OCI-LY3 (cell line): ENCODE measurements around the gene ZNF205.

Experiments used
- H2AFZ ChIP-seq: fragments of 200-600, 300-600 bp; shearing (Covaris generic); 2 replicates; pipeline ENCODE4 v1.6.0; 2014; ENCODE audit warnings: antibody characterized with exemption, low read depth, low read length
- H3K27ac ChIP-seq: fragments of 200-600, 300-600 bp; sonication (generic); 2 replicates; pipeline ENCODE4 v1.5.1; 2014; ENCODE audit warnings: mild to moderate bottlenecking, low read length, moderate library complexity, mixed read lengths
- H3K27me3 ChIP-seq: fragments of 200-600, 300-600 bp; sonication (generic); 2 replicates; pipeline ENCODE4 v1.6.1; 2014; ENCODE audit warnings: low read depth, low read length, mixed read lengths
- H3K36me3 ChIP-seq: fragments of 200-600, 300-600 bp; sonication (generic); replicated peaks from 2 replicates; pipeline ENCODE3; 2014; ENCODE audit warnings: low read depth, low read length, mixed read lengths
- H3K4me1 ChIP-seq: fragments of 300-600, 200-600 bp; sonication (generic); 2 replicates; pipeline ENCODE4 v1.6.1; 2014; ENCODE audit warnings: low read length, mixed read lengths
- H3K4me2 ChIP-seq: fragments of 200-600, 300-600 bp; sonication (generic); 2 replicates; pipeline ENCODE4 v1.6.1; 2014; ENCODE audit warnings: low read length, mixed read lengths
- H3K4me3 ChIP-seq: fragments of 300-600, 200-600 bp; sonication (generic); 2 replicates; pipeline ENCODE4 v1.5.1; 2014; ENCODE audit warnings: antibody characterized with exemption, mild to moderate bottlenecking, low read length, moderate library complexity
- H3K79me2 ChIP-seq: fragments of 300-600, 200-600 bp; shearing (Covaris generic); 2 replicates; pipeline ENCODE4 v1.6.1; 2014; ENCODE audit warnings: mild to moderate bottlenecking, low read length, mixed read lengths
- H3K9ac ChIP-seq: fragments of 300-600, 200-600 bp; shearing (Covaris generic); 2 replicates; pipeline ENCODE4 v1.6.0; 2014; ENCODE audit warnings: mild to moderate bottlenecking, low read length, moderate library complexity
- H3K9me3 ChIP-seq: fragments of 200-600, 300-600 bp; shearing (Covaris generic); 2 replicates; pipeline ENCODE4 v1.6.1; 2014; ENCODE audit warnings: low read length, mixed read lengths; ENCODE audit not compliant: insufficient read depth
- H4K20me1 ChIP-seq: fragments of 200-600, 300-600 bp; sonication (generic); 2 replicates; pipeline ENCODE4 v1.6.1; 2016; ENCODE audit warnings: low read length, mixed read lengths; ENCODE audit not compliant: insufficient read depth
- EZH2phosphoT487 ChIP-seq: fragments of 200-600 bp; shearing (Covaris generic); IDR thresholded peaks from 2 replicates; pipeline ENCODE4 v1.6.1; 2018; ENCODE audit warnings: antibody characterized with exemption, mixed run types, low read depth
- TF ChIP-seq, protein P1 (sequence below): fragments of 200-600, 300-600 bp; sonication (generic); IDR thresholded peaks from 2 replicates; pipeline ENCODE4 v1.5.1; 2014; ENCODE audit warnings: antibody characterized with exemption, low read length, low read depth

Gene ZNF205

DNA sequence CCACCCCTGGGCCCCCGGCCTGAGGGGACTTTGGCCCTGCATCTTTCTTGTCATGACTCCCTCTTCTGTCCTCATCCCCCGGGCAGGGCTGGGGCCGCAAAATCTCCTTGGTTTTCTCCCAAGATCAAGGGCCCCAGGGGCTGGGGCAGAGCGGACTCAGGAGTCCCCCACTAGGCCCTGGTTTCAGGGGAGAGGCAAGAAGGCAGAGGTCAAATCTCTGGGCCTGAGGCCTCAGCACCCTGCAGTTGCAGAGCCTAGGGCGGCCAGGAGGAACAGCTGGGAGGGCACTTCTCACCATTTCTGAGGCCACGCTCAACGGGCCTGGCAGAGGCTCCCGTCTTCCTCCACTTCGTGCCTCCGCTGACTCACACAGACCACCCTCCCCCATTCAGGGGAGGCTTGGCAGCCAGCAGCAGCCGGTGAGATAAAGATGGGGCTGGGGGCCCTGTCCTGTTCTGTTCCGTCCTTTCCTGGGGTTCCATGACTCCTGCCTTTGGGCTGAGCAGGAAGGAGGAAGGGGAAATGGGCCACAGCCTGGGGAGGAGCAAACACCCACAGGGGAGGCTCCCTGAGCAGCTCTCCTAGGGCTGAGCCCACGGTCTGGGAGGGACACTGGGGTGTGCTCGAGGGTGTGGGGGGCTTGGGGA lies 25.7 kb upstream of the ZNF205 start:
- Histone ChIP-seq H3K79me2 (no peaks in the 10 kb centered on the region), H3K4me1 (no peaks in the 10 kb centered on the region), H4K20me1 (no peaks in the 10 kb centered on the region), H3K27me3 (no peaks in the 10 kb centered on the region), H3K9ac (no peak overlapping the region), H3K27ac (no peak overlapping the region), H3K9me3 (no peaks in the 10 kb centered on the region), H3K4me3 (no peak overlapping the region), H3K4me2 (no peak overlapping the region), H3K36me3 (no peaks in the 10 kb centered on the region), H2AFZ (no peak overlapping the region)
- TF ChIP-seq, protein P1, sequence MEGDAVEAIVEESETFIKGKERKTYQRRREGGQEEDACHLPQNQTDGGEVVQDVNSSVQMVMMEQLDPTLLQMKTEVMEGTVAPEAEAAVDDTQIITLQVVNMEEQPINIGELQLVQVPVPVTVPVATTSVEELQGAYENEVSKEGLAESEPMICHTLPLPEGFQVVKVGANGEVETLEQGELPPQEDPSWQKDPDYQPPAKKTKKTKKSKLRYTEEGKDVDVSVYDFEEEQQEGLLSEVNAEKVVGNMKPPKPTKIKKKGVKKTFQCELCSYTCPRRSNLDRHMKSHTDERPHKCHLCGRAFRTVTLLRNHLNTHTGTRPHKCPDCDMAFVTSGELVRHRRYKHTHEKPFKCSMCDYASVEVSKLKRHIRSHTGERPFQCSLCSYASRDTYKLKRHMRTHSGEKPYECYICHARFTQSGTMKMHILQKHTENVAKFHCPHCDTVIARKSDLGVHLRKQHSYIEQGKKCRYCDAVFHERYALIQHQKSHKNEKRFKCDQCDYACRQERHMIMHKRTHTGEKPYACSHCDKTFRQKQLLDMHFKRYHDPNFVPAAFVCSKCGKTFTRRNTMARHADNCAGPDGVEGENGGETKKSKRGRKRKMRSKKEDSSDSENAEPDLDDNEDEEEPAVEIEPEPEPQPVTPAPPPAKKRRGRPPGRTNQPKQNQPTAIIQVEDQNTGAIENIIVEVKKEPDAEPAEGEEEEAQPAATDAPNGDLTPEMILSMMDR, result no peak
- no peak for TF ChIP-seq EZH2phosphoT487

DNA sequence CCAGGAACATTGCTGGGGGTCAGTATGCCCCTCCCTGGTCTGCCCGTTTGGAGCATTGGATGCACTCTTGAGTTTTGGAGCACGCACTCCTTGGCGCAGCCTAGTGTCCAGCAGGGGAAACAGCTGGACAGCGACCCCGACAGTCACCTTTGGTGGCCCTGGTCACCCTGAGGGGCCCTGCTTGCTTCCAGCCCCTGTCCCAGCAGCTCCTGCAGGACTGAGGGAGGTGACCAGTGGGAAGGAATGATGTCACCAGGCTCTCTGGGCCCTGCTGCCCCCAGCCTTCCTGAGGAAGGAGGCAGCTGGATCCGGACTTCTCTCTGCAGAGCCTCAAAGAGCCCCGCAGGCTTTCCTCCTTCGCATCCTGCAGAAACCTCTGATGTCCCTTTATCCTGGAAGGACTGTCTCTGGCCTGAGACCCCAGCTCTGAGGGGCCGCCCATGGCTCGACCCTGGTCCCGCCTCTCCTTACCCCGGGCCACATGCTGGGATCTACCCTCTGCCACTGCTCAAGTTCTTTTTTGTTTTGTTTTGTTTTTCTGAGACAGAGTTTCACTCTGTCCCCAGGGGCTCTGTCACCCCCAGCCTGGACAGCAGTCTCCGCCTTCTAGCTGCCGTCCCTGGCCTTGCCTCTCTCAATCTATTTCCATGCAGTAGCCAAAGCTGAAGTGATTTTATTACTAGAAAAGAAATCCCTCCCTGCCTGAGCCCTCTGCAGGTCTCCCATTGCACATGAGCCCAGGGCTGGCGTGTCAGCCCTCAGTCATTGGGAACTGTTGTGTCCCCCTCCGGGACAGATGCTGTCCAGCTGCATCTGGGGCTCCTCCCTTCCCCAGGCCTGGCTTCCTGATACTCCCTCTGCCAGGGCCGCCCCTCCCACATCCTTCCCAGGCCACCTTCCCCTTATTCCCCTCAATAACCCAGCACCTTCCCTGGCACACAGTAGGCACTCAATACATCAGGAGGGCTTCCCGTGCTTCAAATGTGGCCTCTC lies 24.8 kb upstream of the ZNF205 start:
- Histone ChIP-seq H3K27ac (no peak overlapping the region), H3K79me2 (no peaks in the 10 kb centered on the region), H2AFZ (no peak overlapping the region), H3K4me1 (no peaks in the 10 kb centered on the region), H3K9me3 (no peaks in the 10 kb centered on the region), H3K36me3 (no peaks in the 10 kb centered on the region), H4K20me1 (no peaks in the 10 kb centered on the region), H3K4me2 (no peak overlapping the region), H3K4me3 (no peak overlapping the region), H3K9ac (no peak overlapping the region), H3K27me3 (no peaks in the 10 kb centered on the region)
- TF ChIP-seq EZH2phosphoT487, result no peak
- TF ChIP-seq, protein P1, result peak; percentile 28; the same call in 1 of the 2 replicates

DNA sequence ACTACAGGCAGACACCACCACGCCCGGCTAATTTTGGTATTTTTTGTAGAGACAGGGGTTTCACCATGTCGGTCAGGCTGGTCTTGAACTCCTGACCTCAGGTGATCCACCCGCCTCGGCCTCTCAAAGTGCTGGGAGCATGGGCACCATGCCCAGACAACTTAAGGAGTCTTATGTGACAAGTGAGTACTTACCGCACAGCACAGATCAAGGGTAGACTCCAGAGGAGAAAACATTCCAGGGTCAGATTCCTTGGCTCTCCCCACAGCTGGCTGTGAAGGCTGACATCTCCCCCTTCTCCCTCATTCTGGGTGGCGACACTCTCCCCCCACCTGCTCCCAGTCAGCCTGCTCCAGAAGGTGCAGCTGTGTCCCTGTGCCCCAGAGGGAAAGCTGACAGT lies 23.9 kb upstream of the ZNF205 start:
- Histone ChIP-seq H3K27ac (no peak overlapping the region), H2AFZ (no peak overlapping the region), H4K20me1 (no peaks in the 10 kb centered on the region), H3K4me1 (no peaks in the 10 kb centered on the region), H3K79me2 (no peaks in the 10 kb centered on the region), H3K4me3 (no peak overlapping the region), H3K27me3 (no peaks in the 10 kb centered on the region), H3K9me3 (no peaks in the 10 kb centered on the region), H3K36me3 (no peaks in the 10 kb centered on the region), H3K9ac (no peak overlapping the region), H3K4me2 (no peak overlapping the region)
- TF ChIP-seq EZH2phosphoT487, result no peak
- TF ChIP-seq, protein P1, result no peak

DNA sequence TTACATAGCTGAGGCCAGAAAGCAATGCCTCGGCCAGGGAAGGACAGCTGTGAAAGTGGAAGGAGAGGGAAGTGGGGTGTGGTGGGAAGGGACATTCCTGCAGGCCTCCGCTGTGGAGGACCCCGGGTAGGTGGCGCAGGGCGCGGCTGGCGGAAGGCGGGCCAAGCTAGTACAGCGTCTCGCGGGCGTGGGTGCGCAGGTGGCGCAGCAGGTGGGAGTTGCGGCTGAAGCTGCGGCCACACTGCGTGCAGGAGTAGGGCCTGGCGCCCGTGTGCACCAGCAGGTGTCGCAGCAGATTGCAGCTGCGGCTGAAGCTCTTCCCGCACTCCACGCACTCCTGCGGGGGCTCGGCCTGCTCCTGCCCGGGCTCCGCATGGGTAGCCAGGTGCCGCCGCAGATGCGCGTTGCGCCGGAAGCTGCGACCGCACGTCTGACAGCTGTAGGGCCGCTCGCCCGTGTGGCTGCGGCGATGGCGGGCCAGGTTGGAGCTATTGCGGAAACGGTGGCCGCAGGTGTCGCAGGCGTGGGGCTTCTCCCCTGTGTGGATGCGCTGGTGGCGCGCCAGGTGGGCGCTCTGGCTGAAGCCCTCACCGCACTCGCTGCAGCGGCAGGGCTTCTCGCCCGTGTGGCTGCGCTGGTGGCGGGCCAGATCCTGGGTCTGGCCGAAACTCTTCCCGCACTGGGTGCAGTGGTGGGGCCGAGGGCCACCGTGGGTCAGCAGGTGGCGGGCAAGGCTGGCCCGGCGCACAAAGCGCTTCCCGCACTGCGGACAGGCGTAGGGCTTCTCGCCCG lies 23.3 kb upstream of the ZNF205 start:
- no peak for TF ChIP-seq EZH2phosphoT487
- TF ChIP-seq, protein P1, result no peak
- Histone ChIP-seq H3K36me3 (no peaks in the 10 kb centered on the region), H3K4me1 (no peaks in the 10 kb centered on the region), H4K20me1 (no peaks in the 10 kb centered on the region), H3K4me2 (no peak overlapping the region), H3K9me3 (no peaks in the 10 kb centered on the region), H3K27ac (no peak overlapping the region), H3K27me3 (no peaks in the 10 kb centered on the region), H3K9ac (no peak overlapping the region), H2AFZ (no peak overlapping the region), H3K79me2 (no peaks in the 10 kb centered on the region), H3K4me3 (no peak overlapping the region)
